ENCODE results near the gene EFHC1.

EFHC1 gene

DNA sequence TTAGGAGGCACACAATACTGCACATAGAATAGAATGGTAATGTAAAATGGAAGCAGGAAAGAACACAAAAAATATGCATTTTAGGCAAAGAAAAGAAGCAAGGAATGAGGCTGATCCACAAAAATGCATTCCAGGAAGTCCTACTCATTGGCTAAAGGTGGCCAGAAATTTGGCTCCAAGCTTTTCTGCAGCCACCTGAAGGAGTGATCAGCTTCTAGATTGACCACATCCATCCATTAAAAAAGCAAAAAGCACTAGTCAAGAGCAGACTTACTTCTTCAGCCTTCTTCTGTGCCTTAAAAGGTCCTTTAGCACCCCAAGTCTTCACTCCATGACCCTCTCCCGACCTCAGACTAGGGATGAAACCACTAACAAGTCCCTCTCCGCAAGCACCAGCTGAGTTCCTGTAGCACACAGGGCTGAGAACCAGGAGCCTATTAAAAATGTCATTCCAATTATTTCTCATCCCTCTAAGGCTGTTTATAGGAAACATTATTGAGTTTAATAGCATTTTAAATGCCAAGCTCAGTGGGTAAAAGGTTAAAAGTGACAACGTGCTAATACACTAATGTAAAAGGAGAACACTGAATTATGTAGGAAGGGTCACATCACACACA lies 120.3 kb downstream of the EFHC1 start:
- TF ChIP-seq, protein P1, sequence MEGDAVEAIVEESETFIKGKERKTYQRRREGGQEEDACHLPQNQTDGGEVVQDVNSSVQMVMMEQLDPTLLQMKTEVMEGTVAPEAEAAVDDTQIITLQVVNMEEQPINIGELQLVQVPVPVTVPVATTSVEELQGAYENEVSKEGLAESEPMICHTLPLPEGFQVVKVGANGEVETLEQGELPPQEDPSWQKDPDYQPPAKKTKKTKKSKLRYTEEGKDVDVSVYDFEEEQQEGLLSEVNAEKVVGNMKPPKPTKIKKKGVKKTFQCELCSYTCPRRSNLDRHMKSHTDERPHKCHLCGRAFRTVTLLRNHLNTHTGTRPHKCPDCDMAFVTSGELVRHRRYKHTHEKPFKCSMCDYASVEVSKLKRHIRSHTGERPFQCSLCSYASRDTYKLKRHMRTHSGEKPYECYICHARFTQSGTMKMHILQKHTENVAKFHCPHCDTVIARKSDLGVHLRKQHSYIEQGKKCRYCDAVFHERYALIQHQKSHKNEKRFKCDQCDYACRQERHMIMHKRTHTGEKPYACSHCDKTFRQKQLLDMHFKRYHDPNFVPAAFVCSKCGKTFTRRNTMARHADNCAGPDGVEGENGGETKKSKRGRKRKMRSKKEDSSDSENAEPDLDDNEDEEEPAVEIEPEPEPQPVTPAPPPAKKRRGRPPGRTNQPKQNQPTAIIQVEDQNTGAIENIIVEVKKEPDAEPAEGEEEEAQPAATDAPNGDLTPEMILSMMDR (conservative IDR thresholded peaks at IDR 0.05), result no peak
- TF ChIP-seq ZFX (IDR thresholded peaks at IDR 0.05), result no peak
- no peak overlapping the region for H3K27ac ChIP-seq

DNA sequence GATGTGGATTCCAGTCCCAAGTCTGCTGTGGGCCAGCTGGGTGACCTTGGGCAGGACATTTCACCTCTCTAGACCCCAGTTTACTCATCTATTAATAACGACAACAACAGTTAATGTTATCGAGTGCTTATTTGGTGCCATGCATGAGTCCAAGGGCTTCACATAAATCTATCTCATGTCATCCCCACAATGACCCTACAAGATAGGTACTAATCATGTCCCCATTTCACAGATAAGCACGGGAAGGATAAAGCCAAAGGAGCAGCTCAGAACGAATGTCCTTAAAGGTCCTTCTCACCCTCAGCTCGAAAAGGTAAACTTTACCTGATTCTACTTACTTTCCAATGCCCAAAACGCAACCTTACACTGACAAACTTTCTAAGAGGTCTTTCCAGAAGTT lies 121.0 kb downstream of the EFHC1 start:
- H3K27ac ChIP-seq, result no peak overlapping the region
- no peak for TF ChIP-seq ZFX (IDR thresholded peaks at IDR 0.05)
- TF ChIP-seq, protein P1 (conservative IDR thresholded peaks at IDR 0.05), result no peak

DNA sequence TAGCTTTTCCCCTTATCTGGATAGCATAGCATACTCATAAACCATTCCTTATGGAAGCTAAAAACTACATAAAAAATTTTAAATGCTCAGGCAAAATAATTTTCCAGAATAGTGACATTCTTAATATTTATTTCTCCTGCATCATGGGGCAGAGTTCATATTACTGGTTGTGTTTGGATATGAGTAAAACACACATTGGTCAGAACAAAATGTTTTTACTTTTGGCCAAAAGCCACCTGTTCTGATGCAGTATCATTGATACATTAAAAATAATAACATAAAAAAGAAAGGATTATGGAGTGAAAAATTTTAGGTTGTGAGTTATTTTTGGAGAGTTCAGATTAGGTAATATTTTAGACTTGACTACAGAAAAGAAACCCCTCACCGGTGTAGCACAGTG lies 123.1 kb downstream of the EFHC1 start:
- TF ChIP-seq, protein P1 (conservative IDR thresholded peaks at IDR 0.05), result no peak
- no peak for TF ChIP-seq ZFX (IDR thresholded peaks at IDR 0.05)
- no peak overlapping the region for H3K27ac ChIP-seq

DNA sequence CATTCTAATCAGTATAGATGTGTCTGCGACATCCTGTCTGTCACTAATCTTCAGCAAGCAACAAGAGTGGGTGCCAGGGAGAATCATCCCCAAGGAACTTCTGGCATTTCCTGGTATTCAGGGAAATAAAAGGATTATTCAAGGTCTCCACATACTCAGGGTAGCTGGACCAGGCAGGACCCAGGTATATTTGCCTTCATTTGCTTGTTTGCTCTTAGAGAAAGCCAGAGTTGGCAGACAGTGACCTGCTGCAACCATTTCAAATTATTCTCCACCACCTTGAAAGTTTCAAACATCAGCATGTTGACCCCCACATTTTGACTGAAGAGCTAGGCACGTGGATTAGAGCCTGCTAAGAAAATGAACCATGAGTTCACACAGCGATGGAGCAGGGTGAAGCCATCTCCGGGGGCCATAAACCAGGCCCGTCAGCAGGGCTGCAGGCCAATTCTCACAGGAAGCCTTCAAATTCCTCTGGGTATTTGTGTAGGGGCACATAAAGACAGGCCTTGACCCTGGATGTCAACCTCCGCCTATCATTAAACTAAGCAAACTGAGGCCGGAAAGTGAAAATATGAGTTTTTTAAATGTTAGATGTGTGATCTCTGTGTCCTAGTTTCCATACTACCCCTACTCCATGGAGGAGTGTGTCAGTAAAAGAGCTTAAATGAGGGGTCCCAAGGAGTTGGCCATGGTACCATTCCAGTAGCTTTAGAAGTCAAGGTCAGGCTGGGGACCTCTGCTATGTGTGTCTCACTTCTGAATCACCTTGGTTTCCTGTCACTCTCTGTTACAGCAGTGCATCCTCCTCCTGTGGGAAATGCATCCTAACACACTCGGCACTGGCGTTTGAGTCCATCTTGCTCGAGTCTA lies 123.8 kb downstream of the EFHC1 start:
- peak overlapping the region; percentile 21 for H3K27ac ChIP-seq
- TF ChIP-seq, protein P1 (conservative IDR thresholded peaks at IDR 0.05), result no peak
- TF ChIP-seq ZFX (IDR thresholded peaks at IDR 0.05), result no peak

DNA sequence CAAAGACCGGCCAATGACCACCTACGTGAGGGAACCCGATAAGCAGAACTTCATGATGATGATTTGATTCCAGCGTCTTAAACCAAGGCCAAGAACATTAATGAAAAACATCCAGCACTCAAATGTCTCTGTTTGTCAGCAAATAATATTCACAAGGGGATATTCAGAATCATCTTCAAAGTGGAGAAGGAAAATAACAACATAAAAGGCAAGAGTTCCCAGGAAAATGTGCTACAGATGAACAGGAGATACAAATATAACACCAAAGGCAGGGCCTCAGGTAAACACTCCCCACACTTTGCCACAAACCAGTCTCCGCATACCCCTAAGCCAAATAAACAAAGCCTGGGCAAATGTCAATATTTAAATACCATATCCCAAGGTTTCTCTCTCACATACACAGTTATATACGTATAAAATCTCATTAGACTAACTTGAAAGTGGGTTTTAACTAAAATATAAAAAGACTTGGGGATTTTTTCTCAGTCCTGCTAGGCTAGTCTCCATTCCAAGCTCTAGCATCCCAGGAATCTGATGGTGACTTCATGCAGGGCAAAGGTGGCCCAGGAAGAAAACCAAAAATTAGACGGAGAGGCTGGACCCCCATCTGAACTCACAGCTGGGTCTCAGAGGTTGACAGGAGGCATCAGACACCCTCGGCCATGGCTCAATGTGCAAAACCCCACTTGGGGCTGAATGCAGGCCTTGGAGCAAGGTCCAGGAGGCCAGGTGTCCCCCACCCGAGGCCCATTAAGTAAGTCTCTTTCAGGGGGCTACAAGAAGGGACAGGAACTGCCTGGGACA lies 124.7 kb downstream of the EFHC1 start:
- TF ChIP-seq, protein P1 (conservative IDR thresholded peaks at IDR 0.05), result no peak
- no peak for TF ChIP-seq ZFX (IDR thresholded peaks at IDR 0.05)
- H3K27ac ChIP-seq, result peak overlapping the region; percentile 21; the same call in 1 of the 2 replicates

DNA sequence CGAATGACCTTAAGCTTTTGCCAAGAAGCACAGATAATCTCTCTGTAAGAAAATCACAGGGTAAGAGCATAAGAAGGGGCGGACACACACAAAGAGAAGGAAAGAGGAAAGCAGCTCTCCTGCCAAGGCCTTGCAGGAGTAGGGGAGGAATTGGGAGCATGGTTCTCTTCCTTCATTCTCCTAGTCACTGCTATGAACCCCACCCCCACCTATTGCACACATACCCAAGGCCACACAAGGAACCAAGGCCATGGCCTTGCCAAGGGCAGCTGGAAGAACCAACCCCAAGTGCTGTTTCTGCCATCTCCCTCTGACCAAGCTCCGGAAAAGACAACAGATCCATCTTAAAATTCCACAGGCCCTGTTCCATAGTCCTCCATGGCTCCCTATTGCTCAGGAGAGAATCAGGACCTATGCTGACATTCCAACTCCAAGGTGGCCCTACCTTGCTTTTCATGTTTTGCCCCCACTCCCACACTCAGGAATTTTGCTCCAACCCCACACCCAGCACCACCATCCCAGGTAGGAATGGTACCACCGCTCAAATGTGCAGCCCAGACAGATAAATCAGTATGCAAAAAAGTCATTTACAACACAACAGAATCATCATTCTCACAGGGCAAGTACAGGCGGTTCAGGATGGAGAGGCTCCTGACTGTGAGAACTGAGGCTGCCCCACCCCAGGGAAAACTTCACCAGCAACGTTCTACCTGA lies 125.4 kb downstream of the EFHC1 start:
- peak overlapping the region; percentile 21; the same call in 1 of the 2 replicates for H3K27ac ChIP-seq
- TF ChIP-seq, protein P1 (conservative IDR thresholded peaks at IDR 0.05), result no peak
- no peak for TF ChIP-seq ZFX (IDR thresholded peaks at IDR 0.05)
